BE2C (cell line): Measurements from ENCODE around the gene TFCP2.

Source experiments
- DNase-seq: peaks from one replicate; pipeline ENCODE4 v3.0.0-alpha.2; 2020
- H3K27me3 ChIP-seq: fragments of 250-450 bp; sonication (Bioruptor Pico); 2 replicates; pipeline ENCODE4 v1.5.1; 2020; ENCODE audit warnings: mild to moderate bottlenecking
- H3K36me3 ChIP-seq: fragments of 250-450 bp; sonication (Bioruptor Pico); 2 replicates; pipeline ENCODE4 v1.5.1; 2020; ENCODE audit warnings: mild to moderate bottlenecking
- H3K4me1 ChIP-seq: fragments of 250-450 bp; sonication (Bioruptor Pico); 2 replicates; pipeline ENCODE4 v1.5.1; 2020
- H3K4me3 ChIP-seq: 2 replicates; pipeline ENCODE4 v1.5.1; 2011; ENCODE audit warnings: low read depth, low read length
- H3K9me3 ChIP-seq: fragments of 250-450 bp; sonication (Bioruptor Pico); 2 replicates; pipeline ENCODE4 v1.5.1; 2020
- CTCF ChIP-seq: IDR thresholded peaks from 2 replicates; pipeline ENCODE4 v1.5.1; 2012; ENCODE audit warnings: mild to moderate bottlenecking, low read depth, low read length

The TFCP2 gene

GRCh38 chr12:51131745-51132521 is 41.0 kb downstream of the TFCP2 start:
- TF ChIP-seq CTCF: no peak
- Histone ChIP-seq H3K36me3 (no peaks in the 10 kb centered on the region; the same call in 1 of the 2 replicates), H3K9me3 (no peaks in the 10 kb centered on the region), H3K27me3 (no peaks in the 10 kb centered on the region), H3K4me1 (no peaks in the 10 kb centered on the region), H3K4me3 (no peak overlapping the region)
- no peak for DNase-seq

- Histone ChIP-seq H3K4me1 (no peaks in the 10 kb centered on the region), H3K36me3 (peaks cover 4% of the 10 kb centered on the region; the same call in 1 of the 2 replicates), H3K9me3 (no peaks in the 10 kb centered on the region), H3K4me3 (no peak overlapping the region), H3K27me3 (no peaks in the 10 kb centered on the region)
- TF ChIP-seq CTCF: no peak
- DNase-seq: no peak
These were observed 44.0 kb downstream of the TFCP2 start for GRCh38 chr12:51128919-51129318.

DNA sequence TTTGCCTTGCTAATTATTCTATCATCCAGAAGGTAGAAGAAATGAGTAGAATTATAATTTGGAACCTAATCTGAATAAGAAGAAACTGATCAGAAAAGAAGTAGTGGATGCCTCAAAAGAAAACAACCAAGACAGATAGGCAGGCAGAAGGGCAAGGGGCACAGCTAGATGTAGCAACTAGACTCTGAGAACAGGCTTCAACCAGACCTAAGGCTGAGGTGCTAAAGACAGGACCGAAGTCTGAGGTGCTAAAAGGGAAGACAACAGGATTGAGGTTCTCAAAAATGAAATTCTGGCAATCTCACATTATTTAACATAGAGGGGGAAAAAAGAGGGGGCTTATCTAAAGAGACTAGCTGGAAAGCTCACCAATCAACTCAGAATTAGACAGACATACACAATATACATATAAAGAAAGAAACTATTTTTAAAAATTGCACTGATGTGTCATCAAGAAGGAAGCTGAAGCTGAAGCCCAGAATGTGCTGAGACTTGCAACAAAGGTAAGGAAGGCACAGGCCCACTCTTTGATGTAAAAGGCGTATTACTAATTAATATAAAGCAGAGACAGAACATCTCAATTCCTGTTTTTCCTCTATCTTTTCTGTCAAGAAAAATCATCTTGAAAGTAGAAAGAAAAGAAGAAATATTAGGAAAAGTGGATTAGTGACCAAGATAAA is 45.7 kb downstream of the TFCP2 start:
- no peak for DNase-seq
- H3K4me1 ChIP-seq: no peaks in the 10 kb centered on the region
- H3K36me3 ChIP-seq: peaks cover 7% of the 10 kb centered on the region; the same call in 1 of the 2 replicates
- H3K27me3 ChIP-seq: no peaks in the 10 kb centered on the region
- TF ChIP-seq CTCF: no peak
- H3K4me3 ChIP-seq: no peak overlapping the region
- no peaks in the 10 kb centered on the region for H3K9me3 ChIP-seq

DNA sequence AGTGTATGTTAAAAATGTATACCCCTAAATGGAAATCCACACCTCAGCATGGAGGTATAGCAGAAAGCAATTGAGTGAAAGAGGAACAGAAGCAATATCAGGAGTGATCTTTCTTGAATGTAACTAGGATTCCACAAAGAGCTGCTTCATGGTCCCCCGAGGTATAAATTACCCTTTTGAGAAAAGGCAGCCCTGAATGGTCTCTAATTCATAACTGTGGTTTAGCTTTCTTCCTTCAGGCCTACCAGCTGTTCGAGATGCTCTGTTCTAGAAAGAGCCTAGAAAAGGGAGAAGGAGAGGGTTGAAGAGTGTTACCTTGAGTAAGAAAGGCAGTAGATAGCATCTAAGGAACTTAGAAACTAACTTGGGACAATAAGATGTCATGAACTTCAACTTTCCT is 46.6 kb downstream of the TFCP2 start:
- Histone ChIP-seq H3K27me3 (no peaks in the 10 kb centered on the region), H3K9me3 (no peaks in the 10 kb centered on the region), H3K4me3 (no peak overlapping the region), H3K4me1 (no peaks in the 10 kb centered on the region), H3K36me3 (peaks cover 7% of the 10 kb centered on the region; the same call in 1 of the 2 replicates)
- TF ChIP-seq CTCF: no peak
- no peak for DNase-seq

GRCh38 chr12:51124504-51124903 is 48.4 kb downstream of the TFCP2 start:
- H3K9me3 ChIP-seq: no peaks in the 10 kb centered on the region
- no peak for TF ChIP-seq CTCF
- H3K4me1 ChIP-seq: no peaks in the 10 kb centered on the region
- no peak overlapping the region for H3K4me3 ChIP-seq
- H3K36me3 ChIP-seq: peaks cover 7% of the 10 kb centered on the region; the same call in 1 of the 2 replicates
- no peaks in the 10 kb centered on the region for H3K27me3 ChIP-seq
- no peak for DNase-seq

GRCh38 chr12:51122844-51123243 is 50.1 kb downstream of the TFCP2 start:
- no peak for TF ChIP-seq CTCF
- H3K27me3 ChIP-seq: no peaks in the 10 kb centered on the region
- H3K9me3 ChIP-seq: no peaks in the 10 kb centered on the region
- H3K4me3 ChIP-seq: no peak overlapping the region
- DNase-seq: no peak
- peaks cover 7% of the 10 kb centered on the region; the same call in 1 of the 2 replicates for H3K36me3 ChIP-seq
- no peaks in the 10 kb centered on the region for H3K4me1 ChIP-seq
